Activated CD4-positive, alpha-beta T cell treated with anti-CD3 and anti-CD28 coated beads for 48 hours (primary cell): Measurements from ENCODE around the gene PLXNA4.
"Not testable (repeated sequence)": the region's sequence is repeated elsewhere in the genome, so short reads cannot be mapped to it uniquely, and the experiment has no call there.

Experiments
- DNase-seq: peaks from one replicate; pipeline ENCODE4 v3.0.0-alpha.2; 2020

The PLXNA4 gene

DNA sequence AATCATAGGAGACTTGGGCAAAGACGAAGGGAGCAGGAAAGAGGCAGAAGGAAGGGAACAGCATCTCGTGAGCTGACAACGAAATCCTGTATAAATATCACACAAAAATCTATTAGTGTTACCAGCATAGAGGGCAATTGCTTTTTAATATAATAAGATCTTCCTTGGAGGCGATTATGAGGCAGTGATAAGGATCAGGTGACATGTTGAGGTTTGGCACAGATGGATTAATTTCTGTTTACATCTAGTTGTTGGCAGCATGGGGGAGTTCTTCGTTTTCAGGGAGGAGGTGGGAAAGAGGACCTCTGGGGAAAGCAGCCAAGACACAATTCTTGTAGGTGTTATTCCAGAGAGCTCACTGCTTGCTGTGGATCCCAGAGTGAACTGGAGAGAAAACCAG, 163.8 kb downstream of the PLXNA4 start:
- no peak for DNase-seq

DNA sequence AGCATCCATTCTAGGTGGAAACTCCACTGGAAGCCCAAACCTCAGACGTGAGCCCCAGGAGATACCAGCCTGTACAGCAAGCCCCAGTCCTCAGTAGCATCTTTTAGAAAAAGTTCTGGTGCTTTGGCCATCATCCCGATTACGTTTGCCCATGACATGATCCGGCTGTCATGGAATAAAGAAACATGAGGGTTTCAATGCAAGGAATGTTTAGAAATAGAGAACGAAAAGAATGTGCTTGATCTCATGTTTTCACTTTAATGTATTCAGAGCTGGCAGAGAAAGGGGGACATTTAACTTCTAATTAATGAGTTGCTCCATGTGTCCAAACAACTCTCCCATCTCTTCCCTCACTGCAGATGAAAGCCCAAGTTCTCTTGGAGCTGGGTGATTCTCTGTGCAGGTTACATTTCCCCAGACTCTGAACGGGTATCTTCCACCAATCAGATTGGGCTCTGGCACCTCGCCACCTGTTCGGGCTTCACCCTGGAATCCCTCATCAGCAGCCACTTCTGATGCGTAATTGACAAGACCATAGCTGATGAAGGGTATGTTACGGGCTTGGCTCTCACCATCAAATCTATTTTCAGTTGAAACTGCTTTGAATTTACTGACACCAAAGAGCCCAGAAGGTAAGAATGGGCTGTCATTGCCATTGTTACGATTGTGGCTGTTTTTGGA, 165.3 kb downstream of the PLXNA4 start:
- DNase-seq: no peak

DNA sequence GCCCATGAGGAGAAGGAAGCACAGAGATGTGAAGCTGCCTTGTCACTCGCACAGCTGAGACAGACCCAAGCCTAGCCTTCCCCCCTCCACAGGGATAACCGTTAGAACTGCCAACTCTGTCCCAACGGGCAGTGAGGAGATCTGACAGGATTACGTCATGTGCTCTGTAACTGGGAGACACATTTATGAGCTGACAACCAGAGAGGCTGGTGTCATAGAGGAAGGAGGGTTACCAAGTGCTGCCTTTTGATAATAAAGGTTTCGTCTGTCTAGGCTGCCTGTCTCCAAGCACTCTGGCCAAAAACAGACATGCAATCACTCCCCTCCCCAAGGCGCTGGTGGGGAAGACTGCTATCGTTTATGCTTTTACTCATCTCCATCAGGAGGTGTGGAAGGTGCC, 165.9 kb downstream of the PLXNA4 start:
- no peak for DNase-seq

DNA sequence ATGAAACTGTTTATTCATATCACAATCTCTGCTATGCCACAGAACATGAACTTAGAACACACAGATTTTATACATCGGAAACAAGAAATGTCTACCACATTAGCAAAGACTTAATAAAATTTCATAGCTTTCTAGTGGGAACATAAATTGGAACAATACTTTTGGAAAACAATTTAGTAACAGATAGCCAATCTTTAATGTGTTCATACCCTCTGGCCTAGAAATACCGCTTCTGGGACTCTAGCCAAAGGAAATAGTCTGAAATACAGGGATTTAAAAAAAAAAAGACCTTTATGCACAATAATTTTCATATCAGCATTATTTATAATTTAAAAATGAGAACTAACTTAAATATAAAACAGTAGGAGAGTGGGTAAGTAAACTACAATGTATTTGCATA, 168.5 kb downstream of the PLXNA4 start:
- DNase-seq: no peak

DNA sequence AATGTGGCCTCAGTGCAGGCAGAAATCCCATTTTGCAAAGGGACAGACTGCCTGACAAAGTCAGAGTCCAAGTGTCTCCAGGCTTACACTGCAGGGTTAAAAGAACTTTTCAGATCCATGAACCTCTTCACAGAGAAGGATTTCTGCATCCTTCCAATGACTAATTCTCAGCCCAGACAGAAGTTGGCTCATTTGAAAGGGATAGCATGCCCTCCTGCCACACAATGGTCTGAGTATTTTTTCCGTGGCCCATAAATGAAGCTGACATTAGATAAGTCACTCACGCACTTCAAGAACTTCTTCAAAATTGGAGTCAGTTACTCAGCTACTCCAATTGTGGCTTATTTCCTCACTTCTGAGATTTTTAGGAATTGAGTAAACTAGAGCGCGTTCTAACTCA, 170.2 kb downstream of the PLXNA4 start:
- DNase-seq: no peak

DNA sequence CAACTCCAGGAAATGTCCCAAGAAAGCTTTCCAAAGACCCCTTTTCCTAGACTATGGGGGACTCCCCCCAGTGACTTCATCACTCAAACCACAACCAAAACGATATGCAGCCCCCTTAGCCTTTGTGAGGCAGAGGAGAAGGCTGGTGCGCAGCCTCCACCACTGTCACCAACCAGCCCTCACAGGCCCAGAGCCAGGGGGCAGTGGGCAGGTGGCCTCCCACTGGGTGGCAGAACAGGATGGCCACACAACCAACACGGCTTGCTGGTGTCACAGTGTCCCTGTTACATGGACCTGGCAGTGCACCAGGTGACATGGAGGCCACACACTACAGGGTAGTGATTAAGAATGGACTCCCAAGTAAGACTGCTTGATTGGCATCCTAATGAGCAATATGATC, 172.0 kb downstream of the PLXNA4 start:
- no peak for DNase-seq

DNA sequence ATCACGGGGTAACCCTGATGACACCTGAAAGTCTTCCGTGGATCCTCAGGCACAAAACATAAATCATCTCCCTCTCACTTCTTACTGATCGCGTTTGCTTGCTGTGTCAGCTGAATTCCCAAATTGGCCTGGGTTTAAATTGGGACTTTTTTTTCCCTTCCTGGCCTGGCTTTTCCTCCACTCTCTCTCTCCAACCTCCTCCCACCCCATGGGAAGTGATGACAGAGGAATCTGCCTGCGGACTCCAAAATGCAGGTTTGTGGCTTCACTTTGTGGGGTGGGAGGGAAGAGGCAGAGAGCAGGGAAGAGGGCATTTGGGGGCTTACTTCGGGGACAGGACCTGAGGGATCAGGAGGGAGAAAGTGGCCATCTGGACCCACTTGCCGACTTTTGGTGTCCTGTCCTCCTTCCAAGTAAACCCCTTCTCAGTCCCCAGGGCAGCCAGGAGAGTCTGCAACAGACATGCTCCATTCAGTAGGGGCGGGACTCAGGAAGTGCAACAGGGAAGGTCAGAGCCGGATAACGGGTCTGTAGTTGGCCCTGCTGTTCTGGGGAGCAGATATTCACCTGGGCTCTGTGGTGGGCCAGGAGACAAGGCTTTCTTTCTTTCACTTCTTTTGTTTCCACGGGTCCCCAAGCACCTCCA, 172.7 kb downstream of the PLXNA4 start:
- DNase-seq: no peak

DNA sequence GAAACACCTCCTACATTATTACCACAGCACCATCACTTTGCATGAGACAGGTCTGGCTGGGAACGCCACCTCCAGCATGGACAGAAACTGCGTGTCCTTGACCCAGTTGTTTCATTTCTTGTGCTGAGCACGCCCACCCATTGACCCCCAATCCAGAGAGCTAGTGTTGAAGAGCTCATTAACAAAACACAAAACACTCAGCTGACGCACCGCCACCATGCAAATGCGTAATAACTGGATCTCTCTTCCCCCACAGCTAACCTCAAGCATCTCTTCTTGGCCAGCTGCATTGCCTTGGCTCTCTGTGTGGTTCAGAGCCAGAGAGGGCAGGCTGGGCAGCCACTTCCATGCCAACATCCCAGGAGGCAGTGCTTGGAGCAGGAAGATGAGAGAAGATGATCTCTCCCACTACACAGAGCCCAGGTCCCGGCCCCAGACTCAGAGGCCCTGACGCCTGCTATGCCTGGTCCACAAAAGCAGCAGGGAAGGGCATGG, 173.5 kb downstream of the PLXNA4 start:
- no peak for DNase-seq

DNA sequence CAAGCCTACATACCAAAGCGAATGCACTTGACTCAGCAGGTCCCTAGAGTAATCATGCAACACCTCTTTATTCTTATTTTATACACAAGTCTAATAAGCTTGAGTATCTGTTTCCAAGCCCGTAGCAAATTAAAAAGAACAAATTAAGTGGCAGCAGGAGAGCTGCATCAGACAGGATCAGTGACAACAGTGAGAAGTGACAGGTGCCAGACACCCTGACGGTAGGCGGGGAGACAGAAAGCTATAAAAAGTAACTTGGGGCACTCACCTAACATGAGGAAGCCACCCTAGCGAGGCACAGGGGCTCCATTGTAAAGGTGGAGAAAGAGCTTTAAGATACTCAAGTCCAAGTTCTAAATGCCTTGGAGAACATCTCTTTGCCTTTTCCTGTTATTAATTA, 174.2 kb downstream of the PLXNA4 start:
- no peak for DNase-seq

DNA sequence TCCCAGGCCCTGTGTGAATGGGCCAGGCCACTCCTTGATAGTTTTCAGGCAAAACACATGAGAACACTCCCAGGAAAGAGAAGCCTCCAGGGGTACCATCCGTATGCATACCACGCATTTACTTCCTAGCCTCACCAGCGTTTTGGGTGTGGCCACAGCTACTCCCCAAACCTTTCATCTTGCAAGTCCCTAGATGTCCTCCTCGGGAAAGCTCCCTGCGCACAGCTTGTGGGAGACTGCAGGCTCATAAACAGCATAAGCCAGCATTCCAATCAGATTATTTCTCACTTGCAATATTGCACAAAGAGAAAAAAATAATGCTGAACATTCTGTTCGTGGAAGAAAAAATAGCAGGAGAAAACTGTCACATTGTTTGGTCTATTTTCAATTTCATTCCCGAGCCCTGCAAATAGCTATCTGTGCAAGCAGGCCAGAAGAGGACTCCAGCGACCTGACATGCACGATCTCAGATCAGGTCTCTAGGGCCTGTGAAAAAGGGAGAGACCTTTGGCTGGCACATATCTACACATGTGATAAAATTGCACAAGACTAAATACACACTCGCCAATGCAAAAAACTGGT, 175.6 kb downstream of the PLXNA4 start:
- no peak for DNase-seq

DNA sequence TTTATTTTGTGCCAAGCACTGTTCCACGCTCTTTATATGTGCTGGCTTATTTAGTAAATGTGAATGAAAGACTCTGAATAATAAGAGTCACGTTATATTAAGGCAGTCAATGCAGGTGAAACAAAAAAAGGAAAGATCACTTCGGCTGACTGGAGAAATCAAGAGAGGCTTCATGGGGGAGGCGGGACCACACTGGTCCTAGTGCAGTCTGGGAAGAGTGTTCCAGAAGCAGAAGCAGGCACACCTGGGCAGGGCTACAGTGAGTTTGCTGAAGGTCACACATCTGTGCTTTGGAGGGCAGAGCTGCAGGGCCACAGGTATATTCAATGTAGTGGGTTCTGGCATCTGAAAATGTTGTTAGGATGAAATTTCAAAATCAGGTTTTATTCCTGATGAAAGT, 176.9 kb downstream of the PLXNA4 start:
- no peak for DNase-seq

DNA sequence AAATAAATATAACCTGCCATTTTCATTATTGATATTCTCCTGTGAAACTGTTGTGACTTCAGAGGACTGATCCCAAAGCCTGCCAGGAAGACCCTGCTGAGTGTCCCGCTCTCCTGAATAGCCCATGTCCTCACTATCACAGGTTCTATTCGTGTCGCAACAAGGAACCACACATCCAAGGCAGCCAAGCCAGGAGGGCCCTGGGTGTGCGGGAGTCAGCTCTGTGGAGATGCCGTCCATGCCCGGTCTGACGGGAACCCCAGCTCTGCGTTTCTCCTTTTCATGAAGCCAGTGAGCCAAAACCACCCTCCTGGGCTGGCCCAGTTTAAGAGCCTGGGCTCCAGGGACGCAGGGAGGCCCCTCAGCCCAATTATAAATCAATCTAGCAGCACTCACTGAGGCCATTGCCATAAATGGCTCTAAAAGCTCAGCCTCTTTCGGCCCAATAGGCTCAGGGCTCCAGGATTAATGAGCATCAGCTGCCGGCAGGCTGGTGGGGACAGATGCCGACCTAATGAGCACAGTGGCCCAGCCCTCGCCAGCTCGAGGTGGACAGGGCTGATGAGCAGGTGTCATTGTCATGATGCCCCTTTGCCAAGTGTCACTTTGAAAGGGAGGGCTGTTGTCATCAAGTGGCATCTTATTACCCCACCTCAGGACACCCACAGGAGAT, 177.9 kb downstream of the PLXNA4 start:
- DNase-seq: no peak

DNA sequence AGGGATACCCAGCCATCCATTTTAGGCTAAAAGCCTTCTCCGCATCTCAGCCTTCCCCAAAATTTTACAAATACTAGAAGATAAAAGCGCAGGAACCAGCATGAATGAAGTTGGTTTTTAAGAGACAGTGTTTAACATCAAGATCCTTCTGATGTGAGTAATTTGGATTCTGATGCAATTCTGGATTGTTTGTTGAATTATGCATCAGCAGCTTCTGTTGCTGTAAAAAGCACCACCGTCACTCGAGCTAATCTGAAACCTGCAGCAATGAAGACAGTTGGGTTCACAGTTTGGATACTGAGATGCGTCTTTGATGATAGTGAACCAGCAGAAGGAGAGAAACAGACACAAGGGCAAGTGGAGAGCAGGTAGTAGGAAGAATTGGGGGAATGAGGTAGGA, 179.2 kb downstream of the PLXNA4 start:
- no peak for DNase-seq

DNA sequence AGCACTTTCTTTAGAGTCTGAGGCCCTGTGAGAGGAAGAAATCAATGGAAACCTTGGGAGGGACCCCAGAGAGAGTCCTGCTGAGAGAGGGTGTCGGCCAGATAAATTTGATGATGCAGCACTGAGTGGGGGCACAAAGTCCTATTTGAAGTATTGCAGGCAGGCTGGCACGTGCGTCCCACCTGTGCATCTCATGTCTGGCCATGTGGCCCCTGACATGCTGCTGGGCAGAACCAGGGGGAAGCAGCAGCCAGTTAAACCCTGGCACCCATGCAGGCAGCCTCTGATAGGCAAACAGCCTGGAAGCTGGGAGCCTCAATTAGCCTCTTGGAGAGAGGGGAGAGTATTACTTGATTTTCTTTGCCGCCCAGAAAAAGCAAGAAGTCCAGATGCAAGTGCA, 180.9 kb downstream of the PLXNA4 start:
- no peak for DNase-seq

DNA sequence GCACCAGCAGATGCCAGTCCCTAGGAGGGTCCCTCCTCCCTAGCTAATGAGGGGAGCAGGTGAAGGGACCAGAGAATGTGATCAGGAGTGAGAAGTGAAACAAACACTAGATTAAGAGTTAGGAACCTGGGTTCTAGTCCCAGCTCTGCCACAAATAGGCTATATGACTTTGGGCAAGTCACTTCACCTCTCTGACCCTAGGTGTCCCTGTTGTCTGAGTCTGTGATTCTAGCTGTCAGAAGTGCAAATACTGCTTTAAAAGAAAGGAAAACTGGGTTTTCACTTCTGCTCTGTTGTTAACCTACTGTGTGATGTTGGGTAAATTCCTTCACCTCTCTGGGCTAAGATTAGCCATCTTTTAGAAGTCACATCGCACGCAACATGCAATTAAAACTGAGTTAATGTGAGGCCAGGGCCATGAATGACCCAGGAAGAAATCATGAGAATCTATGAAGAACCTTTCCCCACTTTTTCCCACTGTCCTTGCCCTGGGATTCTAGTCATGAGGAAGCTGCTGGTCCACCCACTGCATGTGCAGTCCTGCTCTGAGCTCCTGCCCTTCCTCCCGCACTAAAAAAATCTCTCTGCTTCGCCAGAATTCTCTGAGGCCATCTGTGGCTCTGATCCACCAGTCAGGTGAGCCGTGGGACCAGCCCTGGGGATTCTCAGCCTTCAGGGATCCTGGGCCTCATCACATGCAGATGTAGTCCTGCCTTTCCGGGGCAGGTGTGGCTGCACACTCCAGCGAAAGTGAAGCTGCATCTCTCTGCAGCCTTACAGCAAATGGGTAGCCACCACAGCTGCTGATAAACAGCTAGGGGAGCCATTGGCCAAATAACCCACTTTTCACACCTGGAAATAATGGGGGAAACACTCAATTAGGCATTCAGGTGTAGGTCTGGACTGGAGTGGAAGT, 181.7 kb downstream of the PLXNA4 start:
- DNase-seq: no peak

DNA sequence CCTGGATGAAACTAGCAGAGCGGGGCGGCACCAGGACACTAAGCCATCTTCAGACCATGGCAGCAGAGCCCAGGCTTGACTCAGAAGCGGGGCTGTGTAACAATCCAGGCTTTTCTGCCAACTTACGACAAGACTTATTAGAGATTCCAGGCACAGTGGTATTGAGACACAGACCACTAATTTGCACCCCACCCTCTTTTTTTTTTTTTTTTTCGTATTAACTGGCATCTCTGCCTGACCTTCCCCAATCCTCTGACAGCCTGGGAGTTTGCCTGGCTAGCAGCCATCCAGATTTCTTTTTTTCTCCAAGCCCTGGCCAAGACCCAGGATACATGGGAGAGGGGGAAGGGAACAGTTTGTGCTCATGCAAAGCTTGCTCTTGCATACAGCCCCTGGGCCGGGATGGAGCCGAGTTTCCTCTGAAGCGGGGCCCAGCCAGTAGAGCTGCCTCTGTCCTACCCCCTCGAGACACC, 182.4 kb downstream of the PLXNA4 start:
- DNase-seq: no peak

DNA sequence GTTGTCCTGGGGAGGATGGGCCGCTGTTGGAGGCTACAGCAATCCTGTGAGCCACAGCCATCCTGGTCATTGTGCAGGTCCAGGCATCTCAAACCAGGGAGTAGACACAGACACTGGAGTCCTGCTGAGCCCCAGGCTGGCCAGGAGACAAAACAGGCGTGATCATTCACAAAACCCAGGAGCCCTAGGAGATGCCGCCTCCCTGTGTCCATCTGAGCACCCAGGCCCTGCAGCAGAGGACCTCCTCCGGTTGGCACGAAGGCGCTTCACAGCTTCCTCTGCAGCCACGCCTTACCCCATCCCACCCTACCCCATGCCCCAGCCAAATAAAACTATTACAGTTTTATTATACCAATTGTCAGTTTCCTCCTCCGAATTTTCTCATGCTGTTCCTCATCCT, 183.6 kb downstream of the PLXNA4 start:
- DNase-seq: no peak

DNA sequence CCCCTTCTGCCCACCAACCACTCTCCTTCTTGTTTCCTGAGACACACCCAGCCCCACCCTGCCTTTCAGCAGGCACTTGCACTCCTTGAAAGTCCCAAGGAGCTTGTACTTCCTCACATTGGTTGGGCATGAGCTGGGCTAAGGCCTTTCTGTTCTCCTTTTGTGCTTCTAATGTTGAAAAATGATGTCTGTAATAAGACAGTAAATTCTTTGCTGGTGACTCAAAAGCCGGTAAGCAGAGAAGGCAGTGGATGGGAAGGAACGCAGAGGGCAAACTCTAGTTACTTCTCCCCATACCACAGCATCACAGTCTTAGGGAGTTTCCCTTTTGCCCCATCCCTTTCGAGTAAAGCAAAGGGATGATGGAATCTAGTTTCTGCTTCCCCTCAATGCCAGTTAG, 185.6 kb downstream of the PLXNA4 start:
- DNase-seq: no peak

DNA sequence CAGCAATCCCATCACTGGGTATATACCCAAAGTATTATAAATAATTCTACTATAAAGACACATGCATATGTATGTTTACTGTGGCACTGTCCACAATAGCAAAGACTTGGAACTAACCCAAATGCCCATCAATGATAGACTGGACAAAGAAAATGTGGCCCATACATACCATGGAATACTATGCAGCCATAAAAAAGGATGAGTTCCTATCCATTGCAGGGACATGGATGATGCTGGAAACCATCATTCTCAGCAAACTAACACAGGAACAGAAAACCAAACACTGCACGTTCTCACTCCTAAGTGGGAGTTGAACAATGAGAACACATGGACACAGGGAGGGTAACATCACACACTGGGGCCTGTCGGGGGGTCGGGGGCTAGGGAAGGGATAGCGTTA, 186.2 kb downstream of the PLXNA4 start:
- DNase-seq: not testable (repeated sequence)

DNA sequence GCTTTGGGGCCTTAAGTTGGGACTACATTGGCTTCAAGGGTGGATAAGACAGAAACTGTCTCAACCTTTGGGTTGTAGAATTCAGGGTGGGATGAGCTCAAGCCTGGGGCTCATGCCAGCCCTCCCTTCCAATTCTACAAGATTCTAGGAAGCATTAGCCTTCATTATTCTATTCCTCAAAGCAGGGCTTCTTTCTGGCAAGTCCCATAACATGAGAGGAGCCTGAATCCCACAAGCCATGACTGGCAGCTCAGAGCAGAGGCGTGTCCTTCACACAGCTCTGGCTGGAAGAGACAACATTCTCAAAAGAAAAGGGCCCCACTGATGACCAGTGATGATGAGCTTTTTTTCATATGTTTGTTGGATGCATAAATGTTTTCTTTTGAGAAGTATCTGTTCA, 187.6 kb downstream of the PLXNA4 start:
- no peak for DNase-seq

DNA sequence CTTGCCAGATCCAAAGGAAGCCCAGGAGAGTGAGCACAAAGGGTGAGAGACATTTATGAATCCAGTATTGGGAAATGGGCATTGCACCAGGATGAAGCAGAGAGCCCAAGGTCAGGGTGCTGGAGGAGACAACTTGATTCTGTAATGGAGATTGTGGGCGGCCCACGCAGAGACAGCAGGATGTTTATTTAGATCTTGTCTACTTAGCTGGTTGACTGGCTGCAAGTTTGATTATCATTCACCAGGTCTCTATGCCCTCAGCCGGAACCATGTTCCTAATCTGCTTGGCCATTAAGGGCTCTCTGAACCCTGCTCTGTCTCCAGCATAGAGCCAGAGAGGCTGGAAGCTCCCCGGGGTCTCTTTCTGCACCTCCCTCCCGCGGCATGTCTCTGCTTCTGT, 188.7 kb downstream of the PLXNA4 start:
- no peak for DNase-seq

DNA sequence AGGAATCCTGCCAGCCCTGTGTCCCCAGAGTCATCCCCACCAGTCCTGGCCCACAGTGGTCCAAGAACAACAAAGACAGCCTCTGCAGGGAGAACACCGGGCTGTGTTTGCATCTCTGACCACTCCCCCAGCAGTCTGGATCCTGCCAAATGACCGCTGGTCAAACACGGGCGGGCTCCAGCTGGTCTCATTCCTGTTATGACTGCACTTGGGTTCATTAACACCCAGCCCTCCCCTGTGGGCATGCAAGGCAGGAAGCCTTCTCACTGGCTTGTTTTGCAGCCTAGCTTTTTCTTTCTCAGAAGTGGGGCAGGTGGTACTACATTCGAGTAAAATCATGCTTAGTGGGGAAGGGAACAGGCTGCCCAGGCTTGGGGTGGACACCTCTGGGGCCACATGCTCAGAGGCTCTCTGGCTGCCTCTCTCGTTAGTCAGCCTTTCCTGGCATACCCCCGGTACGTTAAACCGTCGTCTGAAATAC, 190.0 kb downstream of the PLXNA4 start:
- DNase-seq: no peak

DNA sequence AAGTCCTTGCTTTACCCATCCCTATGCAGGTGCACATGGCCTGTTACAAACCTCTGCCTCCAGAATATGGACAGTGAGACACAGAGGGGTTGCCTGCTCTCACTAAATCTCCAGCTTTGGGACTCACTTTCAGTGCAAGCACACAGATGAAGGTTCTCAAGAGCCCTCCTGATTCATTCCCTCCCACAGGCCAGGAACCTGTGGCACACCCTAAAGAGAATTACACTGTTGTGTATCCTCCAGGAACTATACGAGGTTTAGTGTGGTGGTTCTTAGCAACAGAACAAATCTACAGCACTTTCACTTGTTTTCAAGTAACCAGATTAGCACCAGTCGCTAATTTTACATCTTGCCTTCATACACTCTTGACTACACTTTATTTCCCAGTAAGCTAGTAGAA, 192.3 kb downstream of the PLXNA4 start:
- DNase-seq: no peak
